Measurements from ENCODE around the gene ATP6V1D.

The ATP6V1D gene

DNA sequence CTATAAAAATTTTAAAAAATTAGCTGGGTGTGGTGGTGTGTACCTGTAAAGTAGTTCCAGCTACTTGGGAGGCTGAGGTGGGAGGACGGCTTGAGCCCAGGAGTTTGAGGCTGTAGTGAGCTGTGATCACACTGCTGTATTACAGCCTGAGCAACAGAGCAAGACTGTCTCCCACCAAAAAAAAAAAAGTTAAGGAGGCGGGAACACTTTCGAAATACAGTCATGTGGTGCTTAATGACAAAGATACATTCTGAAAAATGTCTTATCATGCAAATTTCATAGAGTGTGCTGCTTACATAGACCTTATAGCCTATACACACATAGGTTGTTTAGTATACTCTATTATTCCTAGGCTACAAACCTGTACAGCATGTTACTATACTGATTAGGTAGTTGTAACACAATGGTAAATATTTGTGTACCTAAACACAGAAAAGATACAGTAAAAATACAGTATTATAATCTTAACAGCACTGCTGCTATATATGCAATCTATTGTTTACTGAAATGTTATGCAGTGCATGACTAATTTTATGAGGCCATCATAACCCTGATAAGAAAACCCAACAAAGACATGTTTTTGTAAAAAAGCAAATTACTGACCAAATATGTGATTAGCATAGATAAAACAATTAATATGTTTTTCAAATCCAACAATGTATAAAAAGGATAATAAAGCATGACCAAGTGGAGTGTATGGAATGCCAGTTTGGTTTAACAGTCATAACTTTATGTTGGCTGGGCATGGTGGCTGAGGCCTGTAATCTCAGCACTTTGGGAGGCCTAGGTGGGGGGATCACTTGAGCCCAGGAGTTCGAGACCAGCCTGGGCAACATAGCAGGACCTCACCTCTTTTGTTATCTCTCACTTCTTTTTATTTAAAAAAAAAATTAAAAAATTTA lies 11.9 kb upstream of the ATP6V1D start:
- H3K9me3 ChIP-seq (ENCODE audit: insufficient read depth, low read length, severe bottlenecking) = no peaks in the 10 kb centered on the region
- no peak for TF ChIP-seq CTCF (IDR thresholded peaks at IDR 0.05; ENCODE audit: borderline replicate concordance, extremely low read depth, low read length, poor library complexity, severe bottlenecking)
- no peak for TF ChIP-seq EZH2 (IDR thresholded peaks at IDR 0.05; ENCODE audit: borderline replicate concordance, low read depth, low read length, severe bottlenecking)
- H4K20me1 ChIP-seq (ENCODE audit: insufficient read depth, low read length) = peaks cover 16% of the 10 kb centered on the region; the same call in 1 of the 2 replicates
- no peak overlapping the region for H3K4me2 ChIP-seq (ENCODE audit: insufficient read depth, low read length)
- H3K4me3 ChIP-seq (ENCODE audit: low read depth in 1 of 2, low read length in 2 of 2) = no peak overlapping the region
- peaks cover 59% of the 10 kb centered on the region for H3K79me2 ChIP-seq (ENCODE audit: insufficient read depth, low read length)
- no peak overlapping the region for H3K9ac ChIP-seq (ENCODE audit: low read depth, low read length)
- DNase-seq = no peak
- H3K4me1 ChIP-seq (ENCODE audit: insufficient read depth, low read length) = peaks cover 6% of the 10 kb centered on the region; the same call in 1 of the 2 replicates
- H3K27me3 ChIP-seq (ENCODE audit: insufficient read depth, low read length, poor library complexity) = no peaks in the 10 kb centered on the region
- no peak overlapping the region for H3K27ac ChIP-seq (ENCODE audit: low read length)
- ATAC-seq (ENCODE audit: insufficient read depth, low read depth) = no peak
- peaks cover 95% of the 10 kb centered on the region for H3K36me3 ChIP-seq (ENCODE audit: insufficient read depth, low read length)
- H2AFZ ChIP-seq (ENCODE audit: low read depth, low read length) = no peak overlapping the region

- Histone ChIP-seq H4K20me1 (ENCODE audit: insufficient read depth, low read length) (peaks cover 22% of the 10 kb centered on the region; the same call in 1 of the 2 replicates), H2AFZ (ENCODE audit: low read depth, low read length) (no peak overlapping the region), H3K4me2 (ENCODE audit: insufficient read depth, low read length) (no peak overlapping the region), H3K4me3 (ENCODE audit: low read depth in 1 of 2, low read length in 2 of 2) (no peak overlapping the region), H3K9ac (ENCODE audit: low read depth, low read length) (no peak overlapping the region), H3K79me2 (ENCODE audit: insufficient read depth, low read length) (peaks cover 66% of the 10 kb centered on the region), H3K27ac (ENCODE audit: low read length) (no peak overlapping the region), H3K4me1 (ENCODE audit: insufficient read depth, low read length) (peaks cover 6% of the 10 kb centered on the region; the same call in 1 of the 2 replicates), H3K36me3 (ENCODE audit: insufficient read depth, low read length) (peaks cover 95% of the 10 kb centered on the region), H3K9me3 (ENCODE audit: insufficient read depth, low read length, severe bottlenecking) (no peaks in the 10 kb centered on the region), H3K27me3 (ENCODE audit: insufficient read depth, low read length, poor library complexity) (no peaks in the 10 kb centered on the region)
- ATAC-seq (ENCODE audit: insufficient read depth, low read depth) = no peak
- TF ChIP-seq CTCF (IDR thresholded peaks at IDR 0.05; ENCODE audit: borderline replicate concordance, extremely low read depth, low read length, poor library complexity, severe bottlenecking) (no peak), EZH2 (IDR thresholded peaks at IDR 0.05; ENCODE audit: borderline replicate concordance, low read depth, low read length, severe bottlenecking) (no peak)
- DNase-seq = no peak
Observed at GRCh38 chr14:67370830-67371229, 11.2 kb upstream of the ATP6V1D start.

GRCh38 chr14:67365476-67365875 lies 5.9 kb upstream of the ATP6V1D start:
- no peak for DNase-seq

More at GRCh38 chr14:67365476-67365875, 5.9 kb upstream of the ATP6V1D start:
- H3K4me2 ChIP-seq (ENCODE audit: insufficient read depth, low read length) = peak overlapping the region; percentile 8; the same call in 1 of the 2 replicates
- peaks cover 45% of the 10 kb centered on the region for H3K4me1 ChIP-seq (ENCODE audit: insufficient read depth, low read length)
- no peak overlapping the region for H2AFZ ChIP-seq (ENCODE audit: low read depth, low read length)
- no peak overlapping the region for H3K9ac ChIP-seq (ENCODE audit: low read depth, low read length)
- no peak overlapping the region for H3K4me3 ChIP-seq (ENCODE audit: low read depth in 1 of 2, low read length in 2 of 2)
- H3K36me3 ChIP-seq (ENCODE audit: insufficient read depth, low read length) = peaks cover 82% of the 10 kb centered on the region
- H4K20me1 ChIP-seq (ENCODE audit: insufficient read depth, low read length) = peaks cover 38% of the 10 kb centered on the region; the same call in 1 of the 2 replicates
- H3K9me3 ChIP-seq (ENCODE audit: insufficient read depth, low read length, severe bottlenecking) = no peaks in the 10 kb centered on the region
- ATAC-seq (ENCODE audit: insufficient read depth, low read depth) = no peak
- H3K27me3 ChIP-seq (ENCODE audit: insufficient read depth, low read length, poor library complexity) = no peaks in the 10 kb centered on the region
- no peak overlapping the region for H3K27ac ChIP-seq (ENCODE audit: low read length)
- H3K79me2 ChIP-seq (ENCODE audit: insufficient read depth, low read length) = peaks cover 87% of the 10 kb centered on the region
- no peak for TF ChIP-seq EZH2 (IDR thresholded peaks at IDR 0.05; ENCODE audit: borderline replicate concordance, low read depth, low read length, severe bottlenecking)
- TF ChIP-seq CTCF (IDR thresholded peaks at IDR 0.05; ENCODE audit: borderline replicate concordance, extremely low read depth, low read length, poor library complexity, severe bottlenecking) = no peak
